HepG2 (cell line): ENCODE measurements around the gene PXYLP1. TPM values are rescaled to one million over a fixed set of nuclear protein-coding genes. Genes with fewer than 3 reads are reported as not detected.
A peak's percentile ranks its signal among the peaks of the same experiment; 100 is the strongest.

Experiments
- ARID4A ChIP-seq: sonication (generic); formaldehyde crosslinking; IDR thresholded peaks from 2 replicates; pipeline ENCODE4 v1.5.0; 2020; ENCODE audit warnings: mild to moderate bottlenecking, missing genetic modification reagents, borderline replicate concordance
- ARID5B ChIP-seq: IDR thresholded peaks from 2 replicates; pipeline ENCODE4 v1.4.0; 2020; ENCODE audit warnings: mild to moderate bottlenecking, missing genetic modification reagents
- DR1 ChIP-seq: sonication (generic); formaldehyde crosslinking; IDR thresholded peaks from 2 replicates; pipeline ENCODE4 v1.8.0; 2021; ENCODE audit warnings: mild to moderate bottlenecking, missing genetic modification reagents, inconsistent platforms
- EP300 ChIP-seq, 3 experiments: sonication (generic) in 1 of 3; formaldehyde crosslinking in 1 of 3; IDR thresholded peaks; 2 replicates each; pipeline versions ENCODE4 v1.5.1 to v1.6.1; 2011 to 2020; ENCODE audit warnings: low read depth in 2 of 3, low read length in 2 of 3, borderline replicate concordance in 1 of 3, improper control_type of control experiment in 1 of 3, mild to moderate bottlenecking in 1 of 3, missing genetic modification reagents in 1 of 3, moderate library complexity in 1 of 3
- FOXO1 ChIP-seq: sonication (generic); formaldehyde crosslinking; IDR thresholded peaks from 2 replicates; pipeline ENCODE4 v1.4.0; 2020; ENCODE audit warnings: missing genetic modification reagents
- HDAC1 ChIP-seq: sonication (generic); formaldehyde crosslinking; IDR thresholded peaks from 2 replicates; pipeline ENCODE4 v1.5.1; 2020; ENCODE audit warnings: mild to moderate bottlenecking, missing genetic modification reagents
- JUND ChIP-seq: sonication (generic); formaldehyde crosslinking; IDR thresholded peaks from 2 replicates; pipeline ENCODE4 v1.8.0; 2022; ENCODE audit warnings: mild to moderate bottlenecking, missing genetic modification reagents
- MTERF4 ChIP-seq: sonication (generic); formaldehyde crosslinking; IDR thresholded peaks from 2 replicates; pipeline ENCODE4 v1.8.0; 2023; ENCODE audit warnings: mild to moderate bottlenecking, missing genetic modification reagents
- SSRP1 ChIP-seq: IDR thresholded peaks from 2 replicates; pipeline ENCODE4 v1.6.1; 2016; ENCODE audit warnings: control low read depth
- TARDBP ChIP-seq: sonication (generic); formaldehyde crosslinking; IDR thresholded peaks from 2 replicates; pipeline ENCODE4 v1.8.0; 2022; ENCODE audit warnings: mild to moderate bottlenecking, missing genetic modification reagents
- TRAFD1 ChIP-seq: sonication (generic); formaldehyde crosslinking; IDR thresholded peaks from 2 replicates; pipeline ENCODE4 v1.5.1; 2020; ENCODE audit warnings: missing genetic modification reagents, mild to moderate bottlenecking, borderline replicate concordance
- ZMYM3 ChIP-seq: sonication (generic); formaldehyde crosslinking; IDR thresholded peaks from 2 replicates; pipeline ENCODE4 v1.5.1; 2020; ENCODE audit warnings: mild to moderate bottlenecking, missing genetic modification reagents
- ZNF598 ChIP-seq: sonication (generic); formaldehyde crosslinking; IDR thresholded peaks from 2 replicates; pipeline ENCODE4 v1.5.1; 2020; ENCODE audit warnings: mild to moderate bottlenecking, missing genetic modification reagents, borderline replicate concordance
- ZNF703 ChIP-seq: sonication (generic); formaldehyde crosslinking; IDR thresholded peaks from 2 replicates; pipeline ENCODE4 v1.5.1; 2020; ENCODE audit warnings: missing genetic modification reagents, mild to moderate bottlenecking, moderate library complexity, borderline replicate concordance
- ZNF891 ChIP-seq: sonication (generic); formaldehyde crosslinking; IDR thresholded peaks from 2 replicates; pipeline ENCODE4 v1.5.0; 2020; ENCODE audit warnings: mild to moderate bottlenecking, missing genetic modification reagents
- polyA plus RNA-seq, 8 experiments: library from polyadenylated mRNA; depleted of rRNA in 3 of 8; stranded (reverse) in 7 of 8; unstranded in 1 of 8; fragments of >200 nt; fragmentation: Illumina TruSeq in 4 of 8; extraction: Trizol in 4 of 8; gene quantifications; 2 replicates each; pipeline versions ENCODE4 v1.2.1 to v1.2.3, GENCODE V29; 2011 to 2016; ENCODE audit warnings: low read depth in 4 of 8, missing spikeins in 1 of 8, mixed read lengths in 1 of 8; ENCODE audit not compliant: insufficient read depth in 1 of 8
- total RNA-seq, 5 experiments: library from RNA; depleted of rRNA; stranded (reverse); fragments of >200 nt; fragmentation: Illumina TruSeq; extraction: Trizol; gene quantifications; 2 replicates each; pipeline ENCODE4 v1.2.3, GENCODE V29; 2016; ENCODE audit warnings: low read depth in 1 of 5

Gene PXYLP1
- total and polyA plus RNA-seq, 2 of the 13 experiments (the other 11 are each of a cell fraction or from before 2014, with no cell fraction given): 4.9 to 8.1 TPM

GRCh38 chr3:141271279-141272030 lies 39.8 kb downstream of the PXYLP1 start (continued):
- peak; percentile 28; the same call in 1 of the 2 replicates for TF ChIP-seq ARID4A (CRISPR knock-in tag)
- TF ChIP-seq EP300 (IDR thresholded peaks at IDR 0.05; ENCODE audit: low read depth in 2 of 2, low read length in 2 of 2): 0 out of 4 replicates have a peak, but pooled peaks of 1 of the 2 experiments have one; percentile 15
- no peak for TF ChIP-seq EP300 (CRISPR knock-in tag; IDR thresholded peaks at IDR 0.05; ENCODE audit: borderline replicate concordance)
- no peak for TF ChIP-seq DR1 (CRISPR knock-in tag)
- peak; percentile 61; the same call in 1 of the 2 replicates for TF ChIP-seq ZMYM3 (CRISPR knock-in tag)
- TF ChIP-seq JUND: no peak
- TF ChIP-seq ZNF598 (CRISPR knock-in tag): 0 out of 2 replicates have a peak, but pooled peaks have one; percentile 32
- no peak for TF ChIP-seq ZNF703 (CRISPR knock-in tag)
- TF ChIP-seq SSRP1: no peak
- peak; percentile 23; the same call in 1 of the 2 replicates for TF ChIP-seq FOXO1
- no peak for TF ChIP-seq TARDBP (CRISPR knock-in tag)
- no peak for TF ChIP-seq MTERF4 (CRISPR knock-in tag)
- TF ChIP-seq ARID5B (CRISPR knock-in tag): peak; percentile 43
- no peak for TF ChIP-seq TRAFD1
- TF ChIP-seq ZNF891 (CRISPR knock-in tag): no peak
- peak; percentile 41; the same call in 1 of the 2 replicates for TF ChIP-seq HDAC1
